HCT116 (cell line): Measurements from ENCODE around the gene CACNA2D3.

Experiments
- POLR2A ChIP-seq: IDR thresholded peaks from 2 replicates; pipeline ENCODE4 v1.7.0; 2011; ENCODE audit warnings: borderline replicate concordance; ENCODE audit not compliant: insufficient read depth, insufficient read length; ENCODE audit errors: extremely low read depth
- RAD21 ChIP-seq: IDR thresholded peaks from 2 replicates; pipeline ENCODE4 v1.6.1; 2012; ENCODE audit warnings: low read depth, mild to moderate bottlenecking
- REST ChIP-seq: IDR thresholded peaks from 2 replicates; pipeline ENCODE4 v1.6.1; 2012; ENCODE audit warnings: low read depth
- ZFX ChIP-seq: fragments of 450-650 bp; IDR thresholded peaks from 2 replicates; pipeline ENCODE4 v1.6.1; 2017
- TF ChIP-seq, protein P1 (sequence below), 3 experiments: fragments of 200-600 bp in 1 of 3; sonication (generic) in 1 of 3; IDR thresholded peaks in 2 of 3; conservative IDR thresholded peaks in 1 of 3; 2 replicates each; pipeline ENCODE4 v1.5.1; 2012 to 2017; ENCODE audit warnings: low read depth in 2 of 3, low read length in 2 of 3, antibody characterized with exemption in 1 of 3, borderline replicate concordance in 1 of 3, control low read depth in 1 of 3, mild to moderate bottlenecking in 1 of 3, mixed read lengths in 1 of 3, mixed run types in 1 of 3, moderate library complexity in 1 of 3; ENCODE audit not compliant: insufficient read depth in 1 of 3
- TF ChIP-seq, protein P2 (sequence below): IDR thresholded peaks from 2 replicates; pipeline ENCODE4 v1.6.1; 2012

GRCh38 chr3:54206874-54207273 is 84.5 kb downstream of the CACNA2D3 start:
- TF ChIP-seq POLR2A (no peak), RAD21 (no peak), REST (no peak), ZFX (0 out of 2 replicates have a peak, but pooled peaks have one; percentile 13)
- TF ChIP-seq, protein P1, sequence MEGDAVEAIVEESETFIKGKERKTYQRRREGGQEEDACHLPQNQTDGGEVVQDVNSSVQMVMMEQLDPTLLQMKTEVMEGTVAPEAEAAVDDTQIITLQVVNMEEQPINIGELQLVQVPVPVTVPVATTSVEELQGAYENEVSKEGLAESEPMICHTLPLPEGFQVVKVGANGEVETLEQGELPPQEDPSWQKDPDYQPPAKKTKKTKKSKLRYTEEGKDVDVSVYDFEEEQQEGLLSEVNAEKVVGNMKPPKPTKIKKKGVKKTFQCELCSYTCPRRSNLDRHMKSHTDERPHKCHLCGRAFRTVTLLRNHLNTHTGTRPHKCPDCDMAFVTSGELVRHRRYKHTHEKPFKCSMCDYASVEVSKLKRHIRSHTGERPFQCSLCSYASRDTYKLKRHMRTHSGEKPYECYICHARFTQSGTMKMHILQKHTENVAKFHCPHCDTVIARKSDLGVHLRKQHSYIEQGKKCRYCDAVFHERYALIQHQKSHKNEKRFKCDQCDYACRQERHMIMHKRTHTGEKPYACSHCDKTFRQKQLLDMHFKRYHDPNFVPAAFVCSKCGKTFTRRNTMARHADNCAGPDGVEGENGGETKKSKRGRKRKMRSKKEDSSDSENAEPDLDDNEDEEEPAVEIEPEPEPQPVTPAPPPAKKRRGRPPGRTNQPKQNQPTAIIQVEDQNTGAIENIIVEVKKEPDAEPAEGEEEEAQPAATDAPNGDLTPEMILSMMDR (IDR thresholded peaks at IDR 0.05 in 2 of 3, conservative IDR thresholded peaks at IDR 0.05 in 1 of 3; ENCODE audit: borderline replicate concordance in 1 of 3, insufficient read depth in 1 of 3, low read depth in 2 of 3, low read length in 2 of 3): no peak
- TF ChIP-seq, protein P2, sequence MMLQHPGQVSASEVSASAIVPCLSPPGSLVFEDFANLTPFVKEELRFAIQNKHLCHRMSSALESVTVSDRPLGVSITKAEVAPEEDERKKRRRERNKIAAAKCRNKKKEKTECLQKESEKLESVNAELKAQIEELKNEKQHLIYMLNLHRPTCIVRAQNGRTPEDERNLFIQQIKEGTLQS: no peak
